ENCODE measurements around the gene NRM. TPM values are rescaled to one million over a fixed set of nuclear protein-coding genes. Genes with fewer than 3 reads are reported as not detected.
"Not testable (repeated sequence)": the region's sequence is repeated elsewhere in the genome, so short reads cannot be mapped to it uniquely, and the experiment has no call there.

Gene NRM
- total RNA-seq, 1 experiment from 2014 or later, result 5.3 TPM

- ChIA-PET POLR2A (interaction anchor here (1.0 to 9.1 kb wide), 7 partner anchors 12 to 56 kb away, joined by 3 to 208 read pairs (median 9); partner anchors contain the start of genes MDC1, MRPS18B, PPP1R10 and TUBB), CTCF (interaction anchor here (0.6 to 17.5 kb wide), 5 partner anchors 56 to 243 kb away, joined by 3 to 537 read pairs (median 5); partner anchors contain the start of genes MDC1, TUBB and VARS2)
- peak overlapping the region; percentile 52 for H3K27ac Mint-ChIP-seq (ENCODE audit: low read depth, unreplicated experiment)
- H3K27me3 Mint-ChIP-seq (ENCODE audit: insufficient read depth, unreplicated experiment), result no peaks in the 10 kb centered on the region
- intact Hi-C loops (cut with micrococcal nuclease), result no loop called here
- BruUV-seq (replicated peaks), result TSS peak; percentile 1
- H3K36me3 Mint-ChIP-seq (ENCODE audit: insufficient read depth, unreplicated experiment), result peaks cover 44% of the 10 kb centered on the region
- TF ChIP-seq CTCF (IDR thresholded peaks at IDR 0.05; ENCODE audit: unreplicated experiment), result no peak
- no peaks in the 10 kb centered on the region for H3K9me3 Mint-ChIP-seq (ENCODE audit: unreplicated experiment)
- H3K4me3 Mint-ChIP-seq (ENCODE audit: unreplicated experiment), result peak overlapping the region; percentile 83
- DNase-seq (ENCODE audit: unreplicated experiment), result no peak
- peaks cover 12% of the 10 kb centered on the region for H3K4me1 Mint-ChIP-seq (ENCODE audit: insufficient read depth, unreplicated experiment)
Observed at GRCh38 chr6:30670760-30671527, 19.8 kb downstream of the NRM start.

GRCh38 chr6:30666300-30666699 lies 24.5 kb downstream of the NRM start:
- BruUV-seq (replicated peaks); H3K4me1 Mint-ChIP-seq (ENCODE audit: insufficient read depth, unreplicated experiment); H3K9me3 Mint-ChIP-seq (ENCODE audit: unreplicated experiment); H3K27me3 Mint-ChIP-seq (ENCODE audit: insufficient read depth, unreplicated experiment); H3K4me3 Mint-ChIP-seq (ENCODE audit: unreplicated experiment); H3K27ac Mint-ChIP-seq (ENCODE audit: low read depth, unreplicated experiment); DNase-seq (ENCODE audit: unreplicated experiment); intact Hi-C loops (cut with micrococcal nuclease): not testable (repeated sequence)
- ChIA-PET CTCF (interaction anchor here (1.4 to 1.8 kb wide), 2 partner anchors 56 to 64 kb away, joined by 6 to 7 read pairs; no protein-coding TSS in a partner anchor), POLR2A (interaction anchor here (0.8 to 1.2 kb wide), 2 partner anchors 14 to 51 kb away, joined by 3 read pairs; partner anchors contain the start of gene MDC1)
- H3K36me3 Mint-ChIP-seq (ENCODE audit: insufficient read depth, unreplicated experiment), result peaks cover 81% of the 10 kb centered on the region

- H3K36me3 Mint-ChIP-seq (ENCODE audit: insufficient read depth, unreplicated experiment), result peaks cover 84% of the 10 kb centered on the region
- no peaks in the 10 kb centered on the region for H3K27me3 Mint-ChIP-seq (ENCODE audit: insufficient read depth, unreplicated experiment)
- no peak overlapping the region for H3K27ac Mint-ChIP-seq (ENCODE audit: low read depth, unreplicated experiment)
- BruUV-seq (replicated peaks), result TSS peak; percentile 69
- DNase-seq (ENCODE audit: unreplicated experiment), result no peak
- no peak for TF ChIP-seq CTCF (IDR thresholded peaks at IDR 0.05; ENCODE audit: unreplicated experiment)
- H3K9me3 Mint-ChIP-seq (ENCODE audit: unreplicated experiment), result no peaks in the 10 kb centered on the region
- no peak overlapping the region for H3K4me3 Mint-ChIP-seq (ENCODE audit: unreplicated experiment)
- H3K4me1 Mint-ChIP-seq (ENCODE audit: insufficient read depth, unreplicated experiment), result no peaks in the 10 kb centered on the region
- POLR2A ChIA-PET, result interaction anchor here (0.6 to 1.4 kb wide), 5 partner anchors 11 to 240 kb away, joined by 3 to 4 read pairs (median 3); partner anchors contain the start of gene MDC1
- intact Hi-C loops (cut with micrococcal nuclease), result no loop called here
- CTCF ChIA-PET, result interaction anchor here (0.6 to 1.8 kb wide), 4 partner anchors 24 to 67 kb away, joined by 3 to 7 read pairs (median 4); no protein-coding TSS in a partner anchor
Observed at GRCh38 chr6:30664994-30665767, 25.6 kb downstream of the NRM start.

- not testable (repeated sequence) for H3K4me3 Mint-ChIP-seq (ENCODE audit: unreplicated experiment); BruUV-seq (replicated peaks)
- POLR2A ChIA-PET, result interaction anchor here (1.4 kb wide), 1 partner anchor 14 kb away, joined by 3 read pairs; the partner anchor contains the start of gene DHX16
Observed at GRCh38 chr6:30657922-30658321, 32.9 kb downstream of the NRM start.

More at GRCh38 chr6:30657922-30658321, 32.9 kb downstream of the NRM start:
- intact Hi-C loops (cut with micrococcal nuclease); CTCF ChIA-PET; H3K27ac Mint-ChIP-seq (ENCODE audit: low read depth, unreplicated experiment); H3K27me3 Mint-ChIP-seq (ENCODE audit: insufficient read depth, unreplicated experiment); H3K9me3 Mint-ChIP-seq (ENCODE audit: unreplicated experiment); DNase-seq (ENCODE audit: unreplicated experiment); H3K4me1 Mint-ChIP-seq (ENCODE audit: insufficient read depth, unreplicated experiment): not testable (repeated sequence)
- peaks cover 85% of the 10 kb centered on the region for H3K36me3 Mint-ChIP-seq (ENCODE audit: insufficient read depth, unreplicated experiment)

Measured in MCF 10A (cell line).